GM19438 (cell line): ENCODE measurements around the gene CCDC61.
A peak's percentile ranks its signal among the peaks of the same experiment; 100 is the strongest.

ENCODE experiments used
- ATAC-seq: cut with Tn5 transposase; IDR thresholded peaks from one replicate; pipeline ENCODE4 v1.9.1; 2021; ENCODE audit warnings: low read depth; ENCODE audit not compliant: unreplicated experiment

Gene CCDC61, protein sequence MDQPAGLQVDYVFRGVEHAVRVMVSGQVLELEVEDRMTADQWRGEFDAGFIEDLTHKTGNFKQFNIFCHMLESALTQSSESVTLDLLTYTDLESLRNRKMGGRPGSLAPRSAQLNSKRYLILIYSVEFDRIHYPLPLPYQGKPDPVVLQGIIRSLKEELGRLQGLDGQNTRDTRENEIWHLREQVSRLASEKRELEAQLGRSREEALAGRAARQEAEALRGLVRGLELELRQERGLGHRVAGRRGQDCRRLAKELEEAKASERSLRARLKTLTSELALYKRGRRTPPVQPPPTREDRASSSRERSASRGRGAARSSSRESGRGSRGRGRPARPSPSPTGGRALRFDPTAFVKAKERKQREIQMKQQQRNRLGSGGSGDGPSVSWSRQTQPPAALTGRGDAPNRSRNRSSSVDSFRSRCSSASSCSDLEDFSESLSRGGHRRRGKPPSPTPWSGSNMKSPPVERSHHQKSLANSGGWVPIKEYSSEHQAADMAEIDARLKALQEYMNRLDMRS

DNA sequence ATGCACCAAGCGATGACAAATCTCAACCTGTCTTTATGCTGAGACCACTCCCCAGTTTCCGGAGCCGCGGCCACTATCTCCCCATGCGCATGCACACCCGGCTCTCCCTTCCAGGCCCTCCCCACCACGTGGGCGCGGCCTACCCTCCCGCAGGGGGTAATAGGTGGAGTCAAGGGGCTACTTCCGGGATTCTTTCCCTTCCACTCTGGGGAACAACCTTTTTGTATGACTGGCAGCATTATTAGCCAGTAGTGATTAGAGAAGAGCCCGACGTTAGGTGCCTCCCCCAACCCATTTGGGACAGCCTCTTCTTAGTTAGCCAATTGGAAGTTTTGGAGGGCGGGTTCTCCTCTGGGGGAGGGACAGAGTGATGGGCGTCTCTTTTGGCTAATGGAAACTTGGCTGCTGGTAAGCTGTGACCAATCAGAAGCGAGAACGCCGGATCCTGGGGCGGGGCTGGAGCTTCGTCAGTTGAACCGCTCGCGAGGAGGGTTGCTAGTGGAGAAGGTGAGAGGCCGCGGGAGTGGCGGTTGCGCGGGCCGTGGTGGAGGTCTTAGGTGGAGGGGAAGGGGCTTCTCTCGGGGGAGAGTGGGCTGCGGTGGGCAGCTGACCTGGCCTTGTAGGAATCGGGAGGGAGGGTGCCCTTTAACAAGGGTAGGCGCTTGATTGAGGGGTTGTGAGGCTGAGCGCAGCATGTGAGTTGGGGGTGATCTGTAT is at the start of gene CCDC61:
CCDC61 (plus strand) TSS at position 470 of the 717 bp plus-strand sequence. CDS start 7,552 bp downstream, outside the sequence.
- ATAC-seq = peak; percentile 95

DNA sequence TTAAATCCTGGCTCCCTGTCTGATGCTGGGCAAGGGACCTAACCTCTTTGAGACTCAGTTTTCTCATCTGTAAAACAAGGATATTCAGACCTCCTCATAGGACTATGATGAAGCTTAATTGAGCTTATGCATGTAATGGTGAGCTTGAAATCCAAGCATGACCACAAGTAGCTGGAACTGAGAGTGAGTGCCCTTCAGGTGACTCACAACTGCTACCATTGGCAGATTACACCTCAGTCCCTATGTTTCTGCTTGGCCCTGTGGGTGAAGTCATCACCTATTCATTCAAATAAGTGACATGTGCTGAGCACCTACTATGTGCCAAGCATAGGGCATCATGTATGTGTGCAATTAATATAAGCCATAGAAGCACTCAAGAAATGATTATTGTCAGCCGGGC is 47.3 kb upstream of the CCDC61 start:
- ATAC-seq = no peak

- no peak for ATAC-seq
Measured at GRCh38 chr19:45952341-45952685, 43.0 kb upstream of the CCDC61 start.

DNA sequence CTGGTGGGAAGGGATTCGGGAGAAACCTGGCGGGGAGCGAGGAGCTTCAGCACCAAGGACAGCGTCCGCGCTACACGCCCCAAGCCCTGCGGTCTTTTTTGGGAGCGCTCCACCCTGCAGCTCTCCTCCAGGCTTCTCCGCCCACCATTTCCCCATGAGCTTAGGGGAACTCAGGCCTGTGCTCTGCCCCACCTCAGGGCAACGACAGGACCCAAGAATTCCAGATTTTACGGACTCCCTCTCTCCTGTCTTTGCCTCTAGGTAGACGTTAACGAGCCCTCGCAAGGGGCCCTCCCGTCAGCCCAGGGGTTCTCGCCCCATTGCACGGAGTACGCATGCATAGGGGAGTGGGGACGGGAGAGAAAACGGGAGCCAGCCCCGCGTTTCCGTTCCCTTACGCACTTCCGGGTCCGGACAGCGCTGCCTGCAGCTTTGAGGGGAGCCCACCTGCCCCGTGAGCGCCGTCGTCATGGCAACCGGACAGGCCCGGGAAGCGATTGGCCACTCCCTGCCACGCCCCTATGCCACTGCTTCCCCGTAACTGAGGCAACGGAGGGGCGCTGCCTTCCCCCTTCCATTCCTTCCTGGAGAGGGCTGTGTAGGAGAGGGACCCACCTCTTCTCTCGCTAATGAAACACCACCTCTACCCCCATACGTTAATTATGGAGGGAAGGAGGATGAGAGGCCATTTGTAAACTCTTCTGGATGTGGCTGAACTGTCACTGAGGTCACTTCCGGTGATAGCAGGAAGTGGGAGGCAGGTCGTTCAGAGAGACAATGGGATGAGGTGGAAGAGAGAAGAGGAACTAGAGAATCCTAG is 42.4 kb upstream of the CCDC61 start:
- ATAC-seq = no peak

DNA sequence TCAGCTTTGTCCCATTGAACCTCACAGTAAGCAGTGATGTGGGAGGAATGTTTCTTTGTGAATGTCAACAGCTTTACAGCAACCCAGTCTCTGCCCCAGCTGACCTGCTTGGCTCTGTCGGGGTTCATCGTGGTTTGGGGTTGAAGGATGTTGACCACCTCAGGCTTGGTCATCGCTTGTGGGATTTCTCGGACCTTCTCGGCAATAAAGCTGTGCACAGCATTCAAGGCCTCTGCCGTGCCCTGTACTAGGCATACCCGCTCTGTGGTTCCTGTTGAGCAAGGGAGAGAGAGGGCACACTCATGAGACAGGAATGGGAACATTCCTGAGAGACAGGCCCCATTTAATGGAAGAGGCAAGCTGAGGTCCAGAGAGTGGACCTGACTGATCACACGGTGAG is 41.6 kb upstream of the CCDC61 start:
- ATAC-seq = no peak

GRCh38 chr19:45954156-45954555 is 41.1 kb upstream of the CCDC61 start:
- no peak for ATAC-seq

GRCh38 chr19:45955905-45956608 is 39.2 kb upstream of the CCDC61 start:
- no peak for ATAC-seq

GRCh38 chr19:45958320-45958719 is 36.9 kb upstream of the CCDC61 start:
- no peak for ATAC-seq

GRCh38 chr19:45958769-45959516 is 36.3 kb upstream of the CCDC61 start:
- ATAC-seq = no peak

DNA sequence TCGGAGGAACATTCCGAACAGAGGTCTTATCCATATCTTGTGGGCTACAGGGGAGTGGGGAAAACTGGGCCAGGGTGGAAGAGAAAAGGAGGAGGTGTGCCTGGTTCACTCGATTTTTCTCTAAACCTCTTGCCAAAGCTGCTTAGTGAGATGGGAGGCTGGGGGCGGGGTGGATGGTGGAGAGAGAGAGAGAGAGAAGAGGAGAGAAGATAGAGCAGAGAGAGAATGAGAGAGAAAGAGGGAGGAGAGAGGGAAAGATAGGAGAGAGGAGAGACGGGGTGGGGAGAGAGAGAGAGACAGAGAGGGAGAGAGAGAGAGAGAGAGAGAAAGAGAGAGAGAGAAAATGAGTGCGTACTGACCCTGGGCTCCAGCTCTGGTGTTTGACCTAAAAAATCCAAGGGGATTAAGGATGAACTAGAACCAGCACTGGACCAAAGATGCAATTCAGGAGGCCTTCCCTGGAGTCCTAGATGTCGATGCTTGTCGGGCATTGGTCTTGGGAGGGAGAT is 35.7 kb upstream of the CCDC61 start:
- ATAC-seq = no peak

DNA sequence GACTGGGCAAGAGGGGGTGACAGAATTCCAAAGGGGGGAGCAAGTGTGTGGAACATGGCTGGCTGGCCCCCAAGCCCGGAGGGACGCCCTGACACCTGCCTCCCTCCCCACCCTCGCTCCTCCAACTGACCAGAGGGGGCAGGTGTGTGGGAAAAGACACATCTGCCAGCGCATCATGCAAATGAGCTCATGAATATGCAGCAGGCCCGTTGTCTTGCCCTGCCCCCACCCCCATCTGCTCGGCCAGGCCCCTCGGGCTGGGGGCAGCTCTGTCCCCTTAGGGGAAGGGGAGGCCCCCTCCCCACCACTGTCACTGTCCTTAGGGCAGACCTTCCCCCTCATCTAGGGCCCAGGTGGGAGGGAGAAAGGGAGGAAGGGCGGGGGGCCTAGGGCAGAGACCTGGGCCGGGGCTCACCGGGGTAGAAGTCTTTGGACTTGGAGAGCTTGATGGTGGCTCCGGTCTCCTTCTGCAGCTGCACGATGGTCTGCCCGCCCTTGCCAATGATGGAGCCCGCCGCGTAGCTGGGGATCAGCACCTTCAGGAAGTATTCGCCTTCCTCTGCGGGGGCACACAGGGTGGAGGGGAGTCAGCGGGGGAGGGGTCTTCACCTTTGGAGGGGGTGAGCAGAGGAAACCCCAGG is 34.6 kb upstream of the CCDC61 start:
- ATAC-seq = no peak

DNA sequence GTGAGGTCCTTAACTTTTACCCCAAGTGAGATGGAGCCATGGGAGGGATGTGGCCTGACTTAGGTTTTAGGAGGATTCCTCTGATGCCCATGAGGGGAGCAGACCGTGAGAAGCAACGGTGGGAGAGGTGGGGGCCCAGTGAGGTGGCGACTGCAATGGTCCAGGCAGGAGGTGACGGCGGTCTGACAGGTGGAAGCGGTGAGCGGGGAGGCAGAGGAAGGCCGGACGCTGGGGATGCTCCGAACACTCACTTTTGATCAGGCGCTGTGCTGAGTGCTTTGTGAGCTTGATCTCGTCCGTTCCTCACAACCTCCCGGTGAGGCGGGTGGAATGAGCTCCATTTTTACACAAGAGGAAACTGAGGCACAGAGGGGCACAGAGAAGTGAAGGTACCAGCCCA is 33.2 kb upstream of the CCDC61 start:
- no peak for ATAC-seq

GRCh38 chr19:45967246-45967645 is 28.0 kb upstream of the CCDC61 start:
- no peak for ATAC-seq

DNA sequence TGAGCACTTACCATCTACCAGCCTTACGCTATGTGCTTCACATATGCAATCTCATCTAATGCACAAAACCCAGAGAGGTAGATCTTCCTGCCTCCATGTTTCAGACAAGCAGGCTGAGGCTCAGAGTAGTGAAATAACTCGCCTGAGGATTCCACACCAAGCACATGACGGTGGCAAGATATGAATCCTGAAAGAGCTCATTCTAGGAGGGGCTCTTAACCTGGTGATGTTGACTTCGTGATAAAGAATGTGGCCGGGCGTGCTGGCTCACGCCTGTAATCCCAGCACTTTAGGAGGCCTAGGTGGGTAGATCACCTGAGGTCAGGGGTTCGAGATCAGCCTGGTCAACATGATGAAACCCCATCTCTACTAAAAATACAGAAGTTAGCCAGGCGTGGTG is 26.6 kb upstream of the CCDC61 start:
- no peak for ATAC-seq

DNA sequence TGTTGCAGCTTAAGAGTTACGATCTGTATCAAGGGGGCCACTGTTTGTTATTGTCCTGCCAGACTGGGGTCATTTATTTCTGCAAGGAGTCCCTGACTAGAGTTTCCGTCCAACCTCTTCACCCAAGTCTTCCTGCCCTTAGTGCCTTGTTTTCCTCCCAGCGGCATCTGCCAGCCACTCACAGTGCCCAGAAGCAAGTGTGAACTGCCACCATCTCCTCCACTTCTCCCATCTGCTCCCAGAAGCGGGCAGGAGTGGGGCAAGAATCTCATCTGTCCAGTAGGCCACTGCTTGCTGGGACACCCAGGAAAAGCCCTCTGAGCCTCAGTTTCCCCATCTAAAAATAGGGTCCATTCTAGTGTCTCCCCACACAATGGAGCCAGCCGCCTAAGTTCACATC is 25.6 kb upstream of the CCDC61 start:
- no peak for ATAC-seq

- ATAC-seq = no peak
Measured at GRCh38 chr19:45971260-45971902, 23.9 kb upstream of the CCDC61 start.

DNA sequence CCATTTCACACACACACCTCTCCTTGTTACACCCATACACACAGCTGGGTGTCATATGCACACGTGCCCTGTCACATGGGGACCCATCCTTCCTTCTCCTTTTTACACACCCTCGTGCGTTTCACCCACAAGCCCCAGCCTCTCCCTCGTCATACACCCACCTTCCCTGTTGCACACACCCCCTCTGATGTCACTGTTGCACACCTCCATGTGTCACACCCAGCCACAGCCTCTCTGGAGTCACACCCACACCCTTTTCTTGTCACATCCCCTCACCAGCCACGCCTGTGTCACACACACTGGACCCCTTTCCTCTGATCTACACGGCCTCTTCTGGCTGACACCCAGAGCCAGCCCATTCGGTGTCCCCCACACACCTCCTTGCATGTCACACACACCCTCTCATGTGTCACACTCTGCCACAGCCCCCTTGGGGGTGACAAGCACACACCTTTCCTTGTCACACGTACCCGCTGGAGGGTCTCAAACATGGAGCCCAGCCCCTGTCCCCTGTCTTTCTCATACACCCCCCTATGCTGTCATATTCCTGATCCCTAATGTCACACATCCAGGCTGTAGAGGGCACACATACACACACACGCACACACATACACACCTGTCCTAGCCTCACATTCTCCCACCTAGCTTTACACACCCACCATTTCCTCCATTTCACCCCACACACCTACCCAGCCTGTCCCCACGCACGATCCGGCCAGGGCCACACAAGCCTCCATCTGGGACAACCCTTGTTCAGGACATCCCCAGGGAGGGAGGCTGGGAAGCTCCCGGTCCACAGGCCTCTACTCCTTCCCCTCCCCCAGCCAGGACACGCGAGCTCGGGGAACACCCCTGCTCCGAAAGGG is 23.0 kb upstream of the CCDC61 start:
- no peak for ATAC-seq
